ENCODE results near the gene THEMIS. TPM values are rescaled to one million over a fixed set of nuclear protein-coding genes. Genes with fewer than 3 reads are reported as not detected.
"Not testable (repeated sequence)": the region's sequence is repeated elsewhere in the genome, so short reads cannot be mapped to it uniquely, and the experiment has no call there.

THEMIS gene
- total RNA-seq, 1 experiment from 2014 or later = not detected

DNA sequence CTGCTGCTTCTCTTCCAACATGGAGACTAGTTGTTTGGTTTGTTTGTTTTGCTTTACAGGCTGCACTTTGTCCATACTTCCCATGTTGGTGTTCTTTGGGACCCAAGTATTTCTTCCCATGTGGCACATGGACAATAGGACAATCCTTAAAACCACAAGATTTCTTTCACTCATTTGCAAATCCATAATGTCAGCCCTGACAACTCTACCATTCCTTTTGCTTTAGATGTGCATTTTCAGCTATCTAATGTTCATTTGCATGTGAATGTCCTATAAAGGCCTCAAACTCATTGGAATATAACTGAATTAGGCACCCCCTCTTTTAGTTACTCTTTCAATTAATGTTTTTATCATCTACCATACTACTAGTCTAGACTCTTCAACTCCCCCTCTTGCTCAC is 16.7 kb downstream of the THEMIS start:
- Histone ChIP-seq H3K36me3 (ENCODE audit: insufficient read depth, low read length, poor library complexity, severe bottlenecking) (no peaks in the 10 kb centered on the region), H3K27me3 (replicated peaks; ENCODE audit: insufficient read depth, low read depth, low read length, poor library complexity) (no peaks in the 10 kb centered on the region), H3K9me3 (ENCODE audit: low read depth, low read length, poor library complexity, severe bottlenecking) (no peaks in the 10 kb centered on the region), H3K4me1 (ENCODE audit: insufficient read depth, low read length, poor library complexity, severe bottlenecking) (no peaks in the 10 kb centered on the region), H3K4me3 (ENCODE audit: low read depth, low read length, poor library complexity, severe bottlenecking) (no peak overlapping the region), H3K27ac (ENCODE audit: low read depth, low read length, poor library complexity, severe bottlenecking) (no peak overlapping the region)
- no peak for DNase-seq (ENCODE audit: low spot score)
- BruUV-seq (replicated peaks) = no TSS peak
- TF ChIP-seq EZH2 (IDR thresholded peaks at IDR 0.05; ENCODE audit: borderline replicate concordance, low read depth, low read length, poor library complexity, severe bottlenecking) = no peak
- TF ChIP-seq, protein P1, sequence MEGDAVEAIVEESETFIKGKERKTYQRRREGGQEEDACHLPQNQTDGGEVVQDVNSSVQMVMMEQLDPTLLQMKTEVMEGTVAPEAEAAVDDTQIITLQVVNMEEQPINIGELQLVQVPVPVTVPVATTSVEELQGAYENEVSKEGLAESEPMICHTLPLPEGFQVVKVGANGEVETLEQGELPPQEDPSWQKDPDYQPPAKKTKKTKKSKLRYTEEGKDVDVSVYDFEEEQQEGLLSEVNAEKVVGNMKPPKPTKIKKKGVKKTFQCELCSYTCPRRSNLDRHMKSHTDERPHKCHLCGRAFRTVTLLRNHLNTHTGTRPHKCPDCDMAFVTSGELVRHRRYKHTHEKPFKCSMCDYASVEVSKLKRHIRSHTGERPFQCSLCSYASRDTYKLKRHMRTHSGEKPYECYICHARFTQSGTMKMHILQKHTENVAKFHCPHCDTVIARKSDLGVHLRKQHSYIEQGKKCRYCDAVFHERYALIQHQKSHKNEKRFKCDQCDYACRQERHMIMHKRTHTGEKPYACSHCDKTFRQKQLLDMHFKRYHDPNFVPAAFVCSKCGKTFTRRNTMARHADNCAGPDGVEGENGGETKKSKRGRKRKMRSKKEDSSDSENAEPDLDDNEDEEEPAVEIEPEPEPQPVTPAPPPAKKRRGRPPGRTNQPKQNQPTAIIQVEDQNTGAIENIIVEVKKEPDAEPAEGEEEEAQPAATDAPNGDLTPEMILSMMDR (conservative IDR thresholded peaks at IDR 0.05; ENCODE audit: low read depth, low read length) = no peak
- intact Hi-C loops (cut with micrococcal nuclease; ENCODE audit: unreplicated experiment) = no loop called here
- ChIA-PET CTCF (no interaction called here), POLR2A (ENCODE audit: low non-redundant PET) (no interaction called here)

DNA sequence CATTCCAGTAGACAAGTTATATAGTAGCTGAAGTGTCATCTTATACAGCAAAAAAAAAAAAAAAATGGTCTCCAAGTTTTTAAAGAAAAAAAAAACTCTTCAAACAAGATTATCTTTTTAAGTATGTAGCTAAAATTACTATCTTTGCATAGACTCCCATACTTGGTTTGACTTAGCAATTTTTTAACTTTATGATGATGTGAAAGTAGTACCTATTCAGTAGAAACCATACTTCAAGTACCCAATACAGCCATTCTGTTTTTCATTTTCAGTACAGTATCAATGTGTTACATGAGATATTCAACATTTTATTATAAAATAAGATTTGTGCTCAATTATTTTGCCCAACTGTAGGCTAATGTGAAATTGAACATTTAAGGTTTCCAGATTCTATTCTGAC is 18.9 kb downstream of the THEMIS start:
- H3K9me3 ChIP-seq (ENCODE audit: low read depth, low read length, poor library complexity, severe bottlenecking); H3K4me3 ChIP-seq (ENCODE audit: low read depth, low read length, poor library complexity, severe bottlenecking); H3K36me3 ChIP-seq (ENCODE audit: insufficient read depth, low read length, poor library complexity, severe bottlenecking); H3K27me3 ChIP-seq (replicated peaks; ENCODE audit: insufficient read depth, low read depth, low read length, poor library complexity); DNase-seq (ENCODE audit: low spot score); H3K4me1 ChIP-seq (ENCODE audit: insufficient read depth, low read length, poor library complexity, severe bottlenecking); BruUV-seq (replicated peaks); H3K27ac ChIP-seq (ENCODE audit: low read depth, low read length, poor library complexity, severe bottlenecking); intact Hi-C loops (cut with micrococcal nuclease; ENCODE audit: unreplicated experiment); CTCF ChIA-PET: not testable (repeated sequence)
- POLR2A ChIA-PET (ENCODE audit: low non-redundant PET) = interaction anchor here (0.7 kb wide), 1 partner anchor 1532 kb away, joined by 10 read pairs; no protein-coding TSS in a partner anchor

DNA sequence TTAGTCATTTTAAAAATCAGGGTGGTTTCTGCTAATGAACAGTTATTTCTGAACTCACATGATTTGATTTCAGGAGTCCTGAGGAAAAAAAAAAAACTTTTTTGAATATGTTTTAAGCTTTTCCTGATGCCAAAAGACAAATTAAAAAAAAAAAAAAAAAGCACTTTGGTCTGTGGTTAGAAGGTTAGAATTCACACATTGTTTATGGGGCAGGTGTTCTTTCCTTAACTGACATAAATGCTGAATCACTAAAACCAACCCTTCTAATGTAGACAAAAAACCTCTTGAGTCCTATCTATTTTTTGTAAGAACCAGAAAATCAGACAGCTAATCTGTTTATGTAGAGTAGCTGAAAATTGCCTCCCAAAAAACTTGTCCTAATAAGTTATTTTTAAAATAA is 20.4 kb downstream of the THEMIS start:
- H3K36me3 ChIP-seq (ENCODE audit: insufficient read depth, low read length, poor library complexity, severe bottlenecking) = no peaks in the 10 kb centered on the region
- no peaks in the 10 kb centered on the region for H3K9me3 ChIP-seq (ENCODE audit: low read depth, low read length, poor library complexity, severe bottlenecking)
- TF ChIP-seq EZH2 (IDR thresholded peaks at IDR 0.05; ENCODE audit: borderline replicate concordance, low read depth, low read length, poor library complexity, severe bottlenecking) = no peak
- TF ChIP-seq, protein P1 (conservative IDR thresholded peaks at IDR 0.05; ENCODE audit: low read depth, low read length) = no peak
- intact Hi-C loops (cut with micrococcal nuclease; ENCODE audit: unreplicated experiment) = no loop called here
- H3K4me1 ChIP-seq (ENCODE audit: insufficient read depth, low read length, poor library complexity, severe bottlenecking) = no peaks in the 10 kb centered on the region
- POLR2A ChIA-PET (ENCODE audit: low non-redundant PET) = no interaction called here
- no peaks in the 10 kb centered on the region for H3K27me3 ChIP-seq (replicated peaks; ENCODE audit: insufficient read depth, low read depth, low read length, poor library complexity)
- no peak overlapping the region for H3K4me3 ChIP-seq (ENCODE audit: low read depth, low read length, poor library complexity, severe bottlenecking)
- no peak overlapping the region for H3K27ac ChIP-seq (ENCODE audit: low read depth, low read length, poor library complexity, severe bottlenecking)
- DNase-seq (ENCODE audit: low spot score) = no peak
- BruUV-seq (replicated peaks) = no TSS peak
- CTCF ChIA-PET = no interaction called here

DNA sequence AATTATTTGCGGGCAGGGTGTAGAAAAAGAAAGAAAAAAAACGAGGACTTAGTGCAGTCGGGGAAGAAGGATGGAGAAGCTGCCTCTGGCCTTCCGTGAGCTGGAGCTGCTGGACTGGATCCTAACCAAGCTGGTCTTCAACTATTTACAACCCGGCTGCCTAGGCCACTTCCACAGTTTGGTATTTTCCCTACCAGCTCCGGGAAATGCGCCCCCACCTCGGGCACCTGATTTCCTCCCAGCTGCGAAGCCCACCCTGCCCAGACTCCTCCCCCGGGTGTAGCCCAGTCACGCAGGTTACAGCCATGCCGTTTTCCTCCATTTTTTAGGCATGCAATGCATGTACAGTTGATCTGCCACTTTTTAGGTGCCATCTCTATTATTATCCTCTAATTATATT is 21.2 kb downstream of the THEMIS start:
- no peak overlapping the region for H3K4me3 ChIP-seq (ENCODE audit: low read depth, low read length, poor library complexity, severe bottlenecking)
- TF ChIP-seq EZH2 (IDR thresholded peaks at IDR 0.05; ENCODE audit: borderline replicate concordance, low read depth, low read length, poor library complexity, severe bottlenecking) = no peak
- TF ChIP-seq, protein P1 (conservative IDR thresholded peaks at IDR 0.05; ENCODE audit: low read depth, low read length) = no peak
- intact Hi-C loops (cut with micrococcal nuclease; ENCODE audit: unreplicated experiment) = no loop called here
- H3K36me3 ChIP-seq (ENCODE audit: insufficient read depth, low read length, poor library complexity, severe bottlenecking) = no peaks in the 10 kb centered on the region
- ChIA-PET POLR2A (ENCODE audit: low non-redundant PET) (no interaction called here), CTCF (no interaction called here)
- H3K4me1 ChIP-seq (ENCODE audit: insufficient read depth, low read length, poor library complexity, severe bottlenecking) = no peaks in the 10 kb centered on the region
- no peak for DNase-seq (ENCODE audit: low spot score)
- H3K27me3 ChIP-seq (replicated peaks; ENCODE audit: insufficient read depth, low read depth, low read length, poor library complexity) = no peaks in the 10 kb centered on the region
- H3K27ac ChIP-seq (ENCODE audit: low read depth, low read length, poor library complexity, severe bottlenecking) = no peak overlapping the region
- no TSS peak for BruUV-seq (replicated peaks)
- no peaks in the 10 kb centered on the region for H3K9me3 ChIP-seq (ENCODE audit: low read depth, low read length, poor library complexity, severe bottlenecking)

Measured in A673 (cell line).